CD4-positive, alpha-beta T cell treated with Interleukin-17A for 4 hours (primary cell): ENCODE measurements around the gene RECK.

Source experiments
- DNase-seq: peaks from one replicate; pipeline ENCODE4 v3.0.0-alpha.2; 2020; ENCODE audit warnings: mixed read lengths

Gene RECK

GRCh38 chr9:36162211-36162738 lies 125.6 kb downstream of the RECK start:
- no peak for DNase-seq

DNA sequence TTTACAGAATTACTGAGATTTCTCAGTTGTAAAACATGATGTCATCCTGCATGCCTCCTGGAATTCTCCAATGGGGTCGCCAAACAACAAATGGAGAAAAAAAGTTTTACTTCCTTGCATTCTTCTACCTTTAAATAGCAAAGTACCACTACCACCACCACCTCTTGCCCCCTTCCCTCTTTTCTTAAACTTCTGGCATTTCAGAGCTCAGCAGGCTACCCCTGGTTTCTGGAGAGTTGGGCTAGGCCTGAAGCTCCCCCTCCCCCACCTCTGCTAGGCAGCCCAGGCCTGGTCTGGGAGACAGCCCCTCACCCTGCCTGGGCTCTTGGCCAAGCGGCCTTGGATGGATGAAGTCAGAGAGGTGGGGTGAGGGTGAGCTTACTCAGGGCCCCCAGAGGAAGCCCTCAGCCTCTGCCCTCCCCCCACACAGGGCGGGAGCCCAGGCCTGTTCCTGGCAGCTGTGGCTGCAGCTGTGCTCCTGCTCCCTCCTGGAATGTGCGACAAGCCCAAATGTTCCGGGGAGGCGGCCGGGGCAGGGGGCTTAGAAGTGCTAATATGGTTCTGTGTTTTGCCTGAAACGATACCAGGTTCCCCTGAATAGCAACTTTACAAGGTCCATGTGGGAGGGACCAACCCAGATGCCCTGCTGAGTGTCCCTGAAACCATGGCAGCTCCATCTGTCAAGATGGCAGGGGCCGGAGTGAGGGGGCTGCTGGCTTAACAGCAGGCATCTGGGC lies 126.5 kb downstream of the RECK start:
- DNase-seq: no peak

DNA sequence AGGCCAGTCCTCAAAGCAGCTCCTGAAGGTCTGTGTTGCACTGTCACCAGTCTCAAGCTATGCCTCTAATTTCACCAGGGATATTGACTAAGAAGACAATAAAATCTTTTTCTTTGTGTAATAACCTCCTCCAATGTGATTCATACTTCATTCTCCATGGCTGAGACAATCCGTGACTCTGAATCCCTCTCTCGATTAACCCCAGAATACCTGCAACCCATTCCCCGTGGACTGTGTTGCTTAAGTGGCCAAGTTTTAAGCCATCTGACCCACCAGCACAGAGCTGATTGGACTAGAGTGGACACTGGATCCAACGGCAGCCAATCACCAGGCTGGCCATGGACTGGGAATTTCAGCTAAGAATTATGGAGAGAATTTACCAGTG lies 127.1 kb downstream of the RECK start:
- no peak for DNase-seq

DNA sequence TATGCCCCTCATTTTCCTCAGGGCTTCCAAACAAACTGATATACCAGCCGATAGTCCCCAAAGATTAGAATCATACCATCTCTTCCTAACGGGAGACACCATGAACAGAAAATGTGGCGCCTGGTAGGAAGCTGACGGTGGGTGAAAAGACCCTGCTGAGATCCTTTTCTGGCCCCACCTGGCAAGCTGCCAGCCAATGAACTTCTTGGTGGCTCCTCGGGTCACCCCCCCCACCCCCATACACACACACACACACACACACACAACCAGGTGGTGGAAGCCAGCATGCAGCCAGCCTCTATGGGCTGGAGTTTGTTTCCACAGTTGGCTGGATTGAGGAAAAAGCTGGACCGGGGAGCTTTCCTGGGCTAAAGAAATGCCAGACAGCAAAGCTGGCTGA lies 127.7 kb downstream of the RECK start:
- no peak for DNase-seq

- no peak for DNase-seq
These were observed 128.3 kb downstream of the RECK start for GRCh38 chr9:36164989-36165388.

GRCh38 chr9:36165826-36166167 lies 129.1 kb downstream of the RECK start:
- no peak for DNase-seq

GRCh38 chr9:36166168-36166927 lies 129.6 kb downstream of the RECK start:
- peak; percentile 85 for DNase-seq

GRCh38 chr9:36169166-36169565 lies 132.5 kb downstream of the RECK start, which contains the start of gene CCIN:
CCIN (plus strand) TSS chr9:36169388; CDS start chr9:36169503, 115 bp downstream.
- no peak for DNase-seq

GRCh38 chr9:36169708-36170107 lies 133.0 kb downstream of the RECK start:
- DNase-seq: no peak

DNA sequence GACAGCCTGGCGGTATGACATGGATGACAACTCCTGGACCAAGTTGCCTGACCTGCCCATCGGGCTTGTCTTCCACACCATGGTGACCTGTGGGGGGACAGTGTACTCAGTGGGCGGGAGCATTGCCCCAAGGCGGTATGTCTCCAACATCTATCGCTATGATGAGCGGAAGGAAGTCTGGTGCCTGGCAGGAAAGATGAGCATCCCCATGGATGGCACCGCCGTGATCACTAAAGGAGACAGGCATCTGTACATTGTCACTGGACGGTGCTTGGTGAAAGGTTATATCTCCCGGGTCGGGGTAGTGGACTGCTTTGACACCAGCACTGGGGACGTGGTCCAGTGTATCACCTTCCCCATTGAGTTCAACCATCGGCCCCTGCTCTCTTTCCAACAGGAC lies 133.8 kb downstream of the RECK start:
- no peak for DNase-seq

- no peak for DNase-seq
These were observed 137.1 kb downstream of the RECK start for GRCh38 chr9:36173861-36174260.
